GM18951 (cell line): ENCODE data around the gene LMAN1L.

Experiments
- POLR2A ChIP-seq: IDR thresholded peaks from 4 replicates; pipeline ENCODE4 v1.6.1; 2011; ENCODE audit warnings: mild to moderate bottlenecking; ENCODE audit not compliant: insufficient read length, insufficient read depth; ENCODE audit errors: extremely low read depth
- in situ Hi-C: fragments of 300-500 bp; cut with MboI; formaldehyde crosslinking; loops from one replicate; pipeline ENCODE4 v1.12.0; 2022; ENCODE audit warnings: low sequenced_read_pairs, mixed read lengths, inconsistent platforms; ENCODE audit not compliant: unreplicated experiment

Gene LMAN1L

GRCh38 chr15:74794248-74794969, 18.2 kb upstream of the LMAN1L start:
- no peak for TF ChIP-seq POLR2A
- in situ Hi-C loops: no loop called here

- TF ChIP-seq POLR2A: no peak
- in situ Hi-C loops: no loop called here
Measured at GRCh38 chr15:74794970-74795349, 17.7 kb upstream of the LMAN1L start.

GRCh38 chr15:74795966-74796625, 16.5 kb upstream of the LMAN1L start:
- no peak for TF ChIP-seq POLR2A

GRCh38 chr15:74798388-74799254, 14.0 kb upstream of the LMAN1L start:
- TF ChIP-seq POLR2A: no peak
- in situ Hi-C loops: no loop called here

More at GRCh38 chr15:74795966-74796625, 16.5 kb upstream of the LMAN1L start:
- in situ Hi-C loops: no loop called here

- peak; percentile 14 for TF ChIP-seq POLR2A
- in situ Hi-C loops: no loop called here
Measured at GRCh38 chr15:74799255-74799855, 13.3 kb upstream of the LMAN1L start.

GRCh38 chr15:74799856-74800558, 12.6 kb upstream of the LMAN1L start:
- in situ Hi-C loops: no loop called here
- TF ChIP-seq POLR2A: peak; percentile 46

GRCh38 chr15:74800559-74801094, 12.0 kb upstream of the LMAN1L start:
- in situ Hi-C loops: no loop called here
- no peak for TF ChIP-seq POLR2A

GRCh38 chr15:74801311-74801997, 11.2 kb upstream of the LMAN1L start:
- in situ Hi-C loops: no loop called here
- no peak for TF ChIP-seq POLR2A

- in situ Hi-C loops: no loop called here
- no peak for TF ChIP-seq POLR2A
Measured at GRCh38 chr15:74802290-74802689, 10.3 kb upstream of the LMAN1L start.

- in situ Hi-C loops: no loop called here
Measured at GRCh38 chr15:74802862-74803447, 9.7 kb upstream of the LMAN1L start.

GRCh38 chr15:74804935-74805334, 7.7 kb upstream of the LMAN1L start:
- TF ChIP-seq POLR2A: no peak

More at GRCh38 chr15:74802862-74803447, 9.7 kb upstream of the LMAN1L start:
- no peak for TF ChIP-seq POLR2A

GRCh38 chr15:74807282-74807681, 5.4 kb upstream of the LMAN1L start:
- TF ChIP-seq POLR2A: no peak
- in situ Hi-C loops: loop anchor here (5.0 kb wide), 1 partner anchor 35 kb away; no protein-coding TSS in a partner anchor

More at GRCh38 chr15:74804935-74805334, 7.7 kb upstream of the LMAN1L start:
- in situ Hi-C loops: loop anchor here (5.0 kb wide), 1 partner anchor 33 kb away; no protein-coding TSS in a partner anchor
